Hepatocyte (in vitro differentiated cells): Measurements from ENCODE around the gene OR4M1.
"Not testable (repeated sequence)": the region's sequence is repeated elsewhere in the genome, so short reads cannot be mapped to it uniquely, and the experiment has no call there.

Source experiments
- CTCF ChIP-seq: fragments of 200-600 bp; sonication (generic); IDR thresholded peaks from 2 replicates; pipeline ENCODE4 v1.5.1; 2016; ENCODE audit warnings: antibody characterized with exemption, mild to moderate bottlenecking; ENCODE audit not compliant: poor library complexity
- EZH2phosphoT487 ChIP-seq: fragments of 200-600 bp; sonication (generic); IDR thresholded peaks from one replicate; pipeline ENCODE4 v1.6.1; 2018; ENCODE audit warnings: antibody characterized with exemption, mild to moderate bottlenecking, low read depth, moderate library complexity; ENCODE audit not compliant: unreplicated experiment, severe bottlenecking

DNA sequence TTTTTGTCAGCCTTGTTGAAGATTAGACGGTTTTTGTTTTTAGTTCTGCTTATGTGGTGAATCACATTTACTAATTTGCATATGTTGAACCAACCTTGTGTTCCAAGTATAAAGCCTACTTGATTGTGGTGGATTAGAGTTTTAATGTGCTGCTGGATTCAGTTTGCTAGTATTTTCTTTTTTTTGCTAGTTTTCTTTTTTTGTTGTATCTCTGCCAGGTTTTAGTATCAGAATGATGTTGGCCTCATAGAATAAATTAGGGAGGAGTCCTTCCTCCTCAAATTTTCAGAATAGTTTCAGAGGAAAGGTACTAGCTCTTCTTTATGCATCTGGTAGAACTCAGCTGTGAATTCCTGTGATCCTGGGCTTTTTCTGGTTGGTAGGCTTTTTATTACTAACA lies 30.2 kb downstream of the OR4M1 start, which contains the start of gene OR4N2:
- TF ChIP-seq CTCF, EZH2phosphoT487: not testable (repeated sequence)
